Neuronal stem cell (in vitro differentiated cells): ENCODE data around the gene CSNK1A1L.

Experiments
- DNase-seq: peaks from one replicate; pipeline ENCODE4 v3.0.0-alpha.2; 2013; ENCODE audit warnings: low spot score
- H2AFZ ChIP-seq: one replicate; pipeline ENCODE4 v1.6.1; 2013; ENCODE audit warnings: mild to moderate bottlenecking, low read length, inconsistent platforms
- H2AK5ac ChIP-seq: 2 replicates; pipeline ENCODE4 v1.6.1; 2013; ENCODE audit warnings: low read depth, mild to moderate bottlenecking, inconsistent platforms, low read length, moderate library complexity, mixed read lengths
- H2BK120ac ChIP-seq: 2 replicates; pipeline ENCODE4 v1.6.1; 2013; ENCODE audit warnings: low read depth, mild to moderate bottlenecking, inconsistent platforms, low read length, moderate library complexity, mixed read lengths
- H2BK12ac ChIP-seq: one replicate; pipeline ENCODE4 v1.6.1; 2013; ENCODE audit warnings: low read length, inconsistent platforms
- H2BK15ac ChIP-seq: 2 replicates; pipeline ENCODE4 v1.6.1; 2013; ENCODE audit warnings: mild to moderate bottlenecking, low read length, inconsistent platforms, mixed read lengths
- H2BK5ac ChIP-seq: one replicate; pipeline ENCODE4 v1.6.1; 2013; ENCODE audit warnings: inconsistent platforms, mild to moderate bottlenecking, low read length, moderate library complexity
- H3K14ac ChIP-seq: one replicate; pipeline ENCODE4 v1.6.1; 2013; ENCODE audit warnings: low read length, inconsistent platforms
- H3K18ac ChIP-seq: 2 replicates; pipeline ENCODE4 v1.6.1; 2013; ENCODE audit warnings: low read length, inconsistent platforms
- H3K23ac ChIP-seq: 2 replicates; pipeline ENCODE4 v1.6.1; 2013; ENCODE audit warnings: low read depth, mild to moderate bottlenecking, mixed read lengths, low read length, inconsistent platforms; ENCODE audit not compliant: poor library complexity
- H3K27ac ChIP-seq: replicated peaks from 3 replicates; pipeline ENCODE4 v1.5.1; 2013; ENCODE audit warnings: low read length, inconsistent platforms
- H3K27me3 ChIP-seq, 3 experiments: 2 replicates each; pipeline ENCODE4 v1.6.1; 2013; ENCODE audit warnings: low read length in 3 of 3, mild to moderate bottlenecking in 2 of 3, inconsistent platforms in 1 of 3, low read depth in 1 of 3, mixed read lengths in 1 of 3, moderate library complexity in 1 of 3; ENCODE audit not compliant: control insufficient read depth in 3 of 3, insufficient read depth in 3 of 3
- H3K36me3 ChIP-seq, 2 donors: replicated peaks in 1 of 2; 2 replicates each; pipeline ENCODE4 v1.6.1; 2013; ENCODE audit warnings: low read length in 2 of 2; ENCODE audit not compliant: control insufficient read depth in 2 of 2, insufficient read depth in 2 of 2
- H3K4ac ChIP-seq: 2 replicates; pipeline ENCODE4 v1.6.1; 2013; ENCODE audit warnings: inconsistent platforms, mild to moderate bottlenecking, low read length, moderate library complexity
- H3K4me1 ChIP-seq, 2 donors: 1 replicate in 1 of 2; 2 replicates in 1 of 2; pipeline ENCODE4 v1.6.1; 2013; ENCODE audit warnings: low read length in 2 of 2, low read depth in 1 of 2; ENCODE audit not compliant: control insufficient read depth in 2 of 2, insufficient read depth in 1 of 2
- H3K4me2 ChIP-seq: one replicate; pipeline ENCODE4 v1.6.1; 2013; ENCODE audit warnings: mild to moderate bottlenecking, low read length, inconsistent platforms; ENCODE audit not compliant: insufficient read depth, poor library complexity, severe bottlenecking
- H3K4me3 ChIP-seq, 2 donors: 2 replicates each; pipeline ENCODE4 v1.5.1; 2013; ENCODE audit warnings: low read length in 2 of 2, mild to moderate bottlenecking in 2 of 2, inconsistent platforms in 1 of 2, moderate library complexity in 1 of 2
- H3K79me1 ChIP-seq: one replicate; pipeline ENCODE4 v1.6.1; 2013; ENCODE audit warnings: low read depth, mild to moderate bottlenecking, inconsistent platforms, low read length, moderate library complexity
- H3K9ac ChIP-seq: one replicate; pipeline ENCODE4 v1.6.1; 2013; ENCODE audit warnings: mild to moderate bottlenecking, low read depth, low read length, inconsistent platforms; ENCODE audit not compliant: poor library complexity
- H3K9me3 ChIP-seq, 2 donors: replicated peaks in 1 of 2; 2 replicates each; pipeline versions ENCODE3 to v1.6.1; 2013; ENCODE audit warnings: low read length in 2 of 2, mild to moderate bottlenecking in 2 of 2, inconsistent platforms in 1 of 2, low read depth in 1 of 2, mixed read lengths in 1 of 2, moderate library complexity in 1 of 2; ENCODE audit not compliant: control insufficient read depth in 2 of 2, insufficient read depth in 1 of 2
- H4K8ac ChIP-seq: one replicate; pipeline ENCODE4 v1.6.1; 2013; ENCODE audit warnings: low read depth, mild to moderate bottlenecking, inconsistent platforms, low read length, moderate library complexity
- H4K91ac ChIP-seq: one replicate; pipeline ENCODE4 v1.6.1; 2013; ENCODE audit warnings: low read length, low read depth, mild to moderate bottlenecking, inconsistent platforms; ENCODE audit not compliant: poor library complexity
- WGBS, 2 donors: extraction: QIAGEN DNeasy Blood & Tissue Kit; methylation state at CpG; one replicate each; pipeline ENCODE4 v1.1.7; 2013; ENCODE audit warnings: missing lambda C conversion rate in 2 of 2, mixed read lengths in 1 of 2; ENCODE audit not compliant: insufficient read length in 2 of 2, insufficient replicate concordance in 1 of 2; ENCODE audit errors: extremely low coverage in 2 of 2; 5-methylcytosine and 5-hydroxymethylcytosine counted together

Gene CSNK1A1L

DNA sequence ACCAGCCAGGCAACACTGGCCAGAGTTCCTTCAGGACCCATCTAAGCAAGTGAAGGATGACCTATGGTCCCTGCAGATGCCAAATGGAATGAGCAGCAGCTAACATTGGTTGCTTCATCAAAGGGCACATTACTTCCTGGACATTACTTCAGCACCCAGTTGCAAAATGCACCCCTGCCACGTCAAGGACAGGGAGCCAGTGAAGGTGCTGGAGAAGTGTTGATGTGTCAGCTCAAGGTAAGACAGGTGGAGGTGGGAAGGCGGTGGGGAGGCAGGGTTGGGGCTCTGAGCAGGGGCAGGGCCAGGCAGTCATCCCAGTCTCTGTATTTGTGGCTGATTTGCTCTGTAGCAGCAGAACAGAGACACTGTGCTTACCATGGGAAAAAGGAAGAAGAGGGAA lies 14.6 kb downstream of the CSNK1A1L start:
- H4K91ac ChIP-seq = no peak overlapping the region
- DNase-seq = no peak
- no peak overlapping the region for H3K4me2 ChIP-seq
- H3K4me3 ChIP-seq = no peak overlapping the region
- no peaks in the 10 kb centered on the region for H3K79me1 ChIP-seq
- H3K4me1 ChIP-seq = peaks cover 0 to 1% of the 10 kb centered on the region in 2 donors
- WGBS, 2 donors = no CpG with 5 or more reads among the region's 2 CpGs
- no peak overlapping the region for H2BK15ac ChIP-seq
- no peak overlapping the region for H3K4ac ChIP-seq
- no peaks in the 10 kb centered on the region for H3K27me3 ChIP-seq
- H3K14ac ChIP-seq = no peak overlapping the region
- H2AFZ ChIP-seq = no peak overlapping the region
- no peak overlapping the region for H2AK5ac ChIP-seq
- H3K9ac ChIP-seq = no peak overlapping the region
- peaks cover 0 to 1% of the 10 kb centered on the region in 2 donors for H3K9me3 ChIP-seq
- H3K36me3 ChIP-seq = no peaks in the 10 kb centered on the region
- H3K18ac ChIP-seq = no peak overlapping the region
- H2BK120ac ChIP-seq = no peak overlapping the region
- no peak overlapping the region for H2BK5ac ChIP-seq
- H4K8ac ChIP-seq = no peak overlapping the region
- H2BK12ac ChIP-seq = no peak overlapping the region
- no peak overlapping the region for H3K23ac ChIP-seq
- H3K27ac ChIP-seq = no peak overlapping the region

DNA sequence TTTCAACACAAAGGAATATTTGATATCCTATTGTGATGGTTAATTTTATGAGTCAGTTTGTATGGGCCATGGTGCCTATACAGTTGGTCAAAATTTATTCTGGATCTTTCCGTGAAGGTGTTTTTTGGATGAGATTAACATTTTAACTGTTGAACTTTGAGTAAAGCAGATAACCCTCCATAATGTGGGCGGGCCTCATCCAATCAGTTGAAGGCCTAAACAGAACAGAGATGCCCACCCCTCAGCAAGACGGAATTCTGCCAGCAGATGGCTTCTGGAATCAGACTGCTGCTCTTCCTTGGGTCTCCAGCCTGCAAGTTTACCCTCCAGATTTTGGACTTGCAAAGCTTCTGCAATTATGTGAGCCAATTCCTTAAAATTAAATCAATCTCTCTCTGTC lies 16.0 kb downstream of the CSNK1A1L start:
- H4K91ac ChIP-seq = no peak overlapping the region
- peaks cover 0 to 1% of the 10 kb centered on the region in 2 donors for H3K9me3 ChIP-seq
- H3K27ac ChIP-seq = no peak overlapping the region
- H3K23ac ChIP-seq = no peak overlapping the region
- no peaks in the 10 kb centered on the region for H3K27me3 ChIP-seq
- no peak overlapping the region for H2AFZ ChIP-seq
- no peaks in the 10 kb centered on the region for H3K36me3 ChIP-seq
- H3K4me3 ChIP-seq = no peak overlapping the region
- H2BK12ac ChIP-seq = no peak overlapping the region
- no peak overlapping the region for H3K14ac ChIP-seq
- no peak overlapping the region for H3K4me2 ChIP-seq
- no peak overlapping the region for H2BK5ac ChIP-seq
- no peak overlapping the region for H2AK5ac ChIP-seq
- no peak overlapping the region for H3K18ac ChIP-seq
- no peaks in the 10 kb centered on the region for H3K79me1 ChIP-seq
- WGBS, 2 donors = no CpG with 5 or more reads among the region's 3 CpGs
- no peak overlapping the region for H4K8ac ChIP-seq
- no peak overlapping the region for H2BK15ac ChIP-seq
- no peak overlapping the region for H2BK120ac ChIP-seq
- H3K9ac ChIP-seq = no peak overlapping the region
- peaks cover 0 to 1% of the 10 kb centered on the region in 2 donors for H3K4me1 ChIP-seq
- no peak overlapping the region for H3K4ac ChIP-seq
- no peak for DNase-seq

DNA sequence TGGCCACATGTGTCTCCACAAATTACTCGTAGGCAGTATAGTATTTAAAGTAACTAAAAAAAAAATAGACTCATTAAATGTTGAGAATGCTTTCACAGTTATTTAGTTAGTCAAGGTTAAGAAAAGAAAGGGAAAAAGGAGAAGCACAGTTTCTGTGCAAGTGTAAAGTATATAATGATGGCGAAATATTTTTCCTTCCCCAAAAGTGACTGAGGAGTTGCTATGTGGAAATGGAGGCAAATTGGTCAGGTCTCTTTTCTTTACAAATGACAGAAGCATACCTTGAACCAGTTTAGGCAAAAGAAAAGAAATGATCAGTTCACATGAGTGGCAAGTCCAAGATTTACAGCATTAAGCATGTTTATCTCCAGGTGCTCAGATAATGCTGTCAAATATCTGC lies 18.0 kb downstream of the CSNK1A1L start:
- Histone ChIP-seq H3K4me1 (no peaks in the 10 kb centered on the region), H2BK5ac (no peak overlapping the region), H2BK120ac (no peak overlapping the region), H2BK15ac (no peak overlapping the region), H2AFZ (no peak overlapping the region), H4K91ac (no peak overlapping the region), H3K27me3 (no peaks in the 10 kb centered on the region), H4K8ac (no peak overlapping the region), H3K4me2 (no peak overlapping the region), H3K9ac (no peak overlapping the region), H3K4me3 (no peak overlapping the region), H3K18ac (no peak overlapping the region), H3K4ac (no peak overlapping the region), H3K79me1 (no peaks in the 10 kb centered on the region), H3K9me3 (peaks cover 0 to 1% of the 10 kb centered on the region in 2 donors), H3K23ac (no peak overlapping the region), H2BK12ac (no peak overlapping the region), H3K14ac (no peak overlapping the region), H2AK5ac (no peak overlapping the region), H3K27ac (no peak overlapping the region), H3K36me3 (no peaks in the 10 kb centered on the region)
- no CpG with 5 or more reads among the region's 2 CpGs for WGBS, 2 donors
- DNase-seq = no peak

DNA sequence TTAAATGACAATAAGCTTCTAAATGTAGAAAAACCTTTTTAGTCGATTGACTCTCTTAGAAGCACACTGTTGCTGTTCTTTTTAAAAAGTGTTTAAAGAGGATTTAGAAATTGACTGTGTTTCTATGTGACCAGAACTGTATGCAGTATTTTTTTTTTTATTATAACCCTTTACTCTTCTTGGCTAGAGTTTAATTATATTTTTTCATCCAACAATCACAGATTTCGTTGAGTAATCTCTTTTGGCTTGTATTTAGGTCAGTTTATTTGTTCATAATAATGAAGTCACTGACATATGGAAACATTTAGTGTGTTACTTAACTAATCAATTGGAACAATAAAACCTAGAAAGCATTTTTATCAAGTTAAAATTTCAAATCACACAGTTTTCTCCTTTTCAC lies 19.9 kb downstream of the CSNK1A1L start:
- H3K4me1 ChIP-seq = no peaks in the 10 kb centered on the region
- H3K36me3 ChIP-seq = no peaks in the 10 kb centered on the region
- no peak overlapping the region for H2BK5ac ChIP-seq
- no peak overlapping the region for H2AK5ac ChIP-seq
- H2AFZ ChIP-seq = no peak overlapping the region
- H2BK15ac ChIP-seq = no peak overlapping the region
- H3K9me3 ChIP-seq = no peaks in the 10 kb centered on the region
- no peak overlapping the region for H4K8ac ChIP-seq
- H3K4ac ChIP-seq = no peak overlapping the region
- no peak overlapping the region for H3K27ac ChIP-seq
- no peak overlapping the region for H3K23ac ChIP-seq
- no peaks in the 10 kb centered on the region for H3K27me3 ChIP-seq
- no peak overlapping the region for H3K18ac ChIP-seq
- no peak for DNase-seq
- no peak overlapping the region for H2BK12ac ChIP-seq
- no peak overlapping the region for H3K14ac ChIP-seq
- H3K4me3 ChIP-seq = no peak overlapping the region
- no peak overlapping the region for H2BK120ac ChIP-seq
- no peaks in the 10 kb centered on the region for H3K79me1 ChIP-seq
- H4K91ac ChIP-seq = no peak overlapping the region
- no peak overlapping the region for H3K9ac ChIP-seq
- H3K4me2 ChIP-seq = no peak overlapping the region
- whole genome bisulfite sequencing, 2 donors = no CpG with 5 or more reads among the region's 2 CpGs
